Vagina (tissue), 2 donors: ENCODE data around the gene GAL3ST1.

Experiments used
- CTCF ChIP-seq, 3 experiments: fragments of 450-650 bp in 2 of 3; fragments of 200-600 bp in 1 of 3; sonication (generic) in 1 of 3; IDR thresholded peaks; one replicate each; pipeline ENCODE4 v1.5.1; 2017 to 2019; ENCODE audit warnings: antibody characterized with exemption in 3 of 3, mild to moderate bottlenecking in 2 of 3, moderate library complexity in 2 of 3
- POLR2A ChIP-seq, 2 donors: fragments of 450-650 bp; IDR thresholded peaks; one replicate each; pipeline ENCODE4 v1.6.1; 2017; ENCODE audit warnings: antibody characterized with exemption in 2 of 2, mild to moderate bottlenecking in 2 of 2, moderate library complexity in 2 of 2

DNA sequence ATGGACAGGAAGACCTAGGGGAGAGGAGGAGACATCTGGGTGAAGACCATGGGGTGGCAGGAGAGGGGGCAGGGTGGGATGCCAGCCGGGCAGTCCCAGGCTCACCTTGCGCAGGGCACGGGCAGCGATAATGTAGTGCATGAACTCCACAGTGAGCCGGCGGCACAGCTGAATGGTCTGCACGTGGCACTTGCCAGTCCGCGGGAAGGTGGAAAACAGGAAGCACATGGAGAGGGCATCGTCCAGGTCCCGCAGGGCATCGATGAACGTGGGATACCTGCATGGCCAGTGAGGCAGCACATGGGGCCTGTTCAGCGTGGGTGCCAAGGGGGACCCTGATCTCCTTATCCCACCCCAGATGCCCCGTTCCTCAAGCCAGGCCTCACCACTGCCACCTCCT lies 10.0 kb upstream of the GAL3ST1 start:
- TF ChIP-seq CTCF (IDR thresholded peaks at IDR 0.05), result no peak
- TF ChIP-seq POLR2A (IDR thresholded peaks at IDR 0.05), result no peak
